T-helper 2 cell treated with Interferon-gamma antibody and Interleukin-4, amounts not matched to agents 5 μg/mL and 100 μg/mL, for 36 hours (primary cell): Measurements from ENCODE around the gene OR2A12.

Experiments
- DNase-seq: peaks from one replicate; pipeline ENCODE4 v3.0.0; 2021; ENCODE audit warnings: low spot score
- H3K27ac Mint-ChIP-seq: one replicate; pipeline ENCODE4 v1.8.0; 2021; ENCODE audit warnings: mild to moderate bottlenecking, mixed read lengths
- H3K27me3 Mint-ChIP-seq: one replicate; pipeline ENCODE4 v1.8.0; 2021; ENCODE audit warnings: low read depth, mixed read lengths
- H3K36me3 Mint-ChIP-seq: one replicate; pipeline ENCODE4 v1.8.0; 2021; ENCODE audit warnings: low read depth, mixed read lengths
- H3K4me1 Mint-ChIP-seq: one replicate; pipeline ENCODE4 v1.8.0; 2021; ENCODE audit warnings: low read depth, mixed read lengths
- H3K4me3 Mint-ChIP-seq: one replicate; pipeline ENCODE4 v1.8.0; 2022; ENCODE audit warnings: mild to moderate bottlenecking, moderate library complexity, mixed read lengths
- H3K9me3 Mint-ChIP-seq: one replicate; pipeline ENCODE4 v1.8.0; 2021; ENCODE audit warnings: mixed read lengths

OR2A12 gene

DNA sequence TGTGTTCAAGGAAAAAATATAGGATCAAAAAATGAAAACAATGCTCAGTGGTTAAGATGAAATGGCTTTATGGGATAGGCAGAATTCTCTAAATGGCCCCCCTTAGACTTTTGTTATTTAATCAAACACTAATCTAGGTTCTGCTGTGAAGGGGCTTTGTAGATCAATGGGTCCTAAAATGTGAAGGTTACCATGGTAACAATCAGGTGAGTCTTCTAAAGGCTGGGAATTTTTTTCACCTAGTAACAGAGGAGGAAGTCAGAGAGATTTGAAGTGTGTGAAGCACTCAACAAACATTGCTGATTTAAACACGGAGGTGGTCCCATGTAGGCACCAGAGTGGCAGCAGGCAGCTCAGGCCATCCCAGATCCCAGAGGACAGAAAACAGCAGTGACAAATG, 48.0 kb downstream of the OR2A12 start:
- no peaks in the 10 kb centered on the region for H3K9me3 Mint-ChIP-seq
- H3K4me1 Mint-ChIP-seq: no peaks in the 10 kb centered on the region
- no peak for DNase-seq
- H3K36me3 Mint-ChIP-seq: no peaks in the 10 kb centered on the region
- H3K4me3 Mint-ChIP-seq: no peak overlapping the region
- peaks cover 3% of the 10 kb centered on the region for H3K27me3 Mint-ChIP-seq
- H3K27ac Mint-ChIP-seq: no peak overlapping the region

DNA sequence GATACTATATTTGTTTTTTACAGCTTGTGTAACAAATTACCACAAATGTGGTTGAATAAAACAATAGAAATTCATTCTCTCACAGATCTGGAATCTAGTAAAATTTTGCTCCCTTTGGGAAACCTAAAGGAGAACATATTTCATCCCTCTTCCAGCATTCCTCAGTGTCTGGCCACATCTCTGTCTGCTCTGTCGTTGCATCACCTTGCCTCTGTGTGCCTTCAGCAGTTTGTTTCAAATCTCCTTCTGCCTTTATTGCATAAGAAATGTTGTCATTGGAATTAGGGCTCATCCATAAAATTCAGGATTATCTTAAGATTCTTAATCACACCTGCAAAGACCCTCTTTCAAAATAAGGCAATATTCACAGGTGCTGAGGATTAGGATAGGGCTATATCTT, 51.4 kb downstream of the OR2A12 start:
- peaks cover 3% of the 10 kb centered on the region for H3K27me3 Mint-ChIP-seq
- no peak overlapping the region for H3K27ac Mint-ChIP-seq
- no peak for DNase-seq
- no peaks in the 10 kb centered on the region for H3K4me1 Mint-ChIP-seq
- no peaks in the 10 kb centered on the region for H3K9me3 Mint-ChIP-seq
- H3K4me3 Mint-ChIP-seq: no peak overlapping the region
- no peaks in the 10 kb centered on the region for H3K36me3 Mint-ChIP-seq

DNA sequence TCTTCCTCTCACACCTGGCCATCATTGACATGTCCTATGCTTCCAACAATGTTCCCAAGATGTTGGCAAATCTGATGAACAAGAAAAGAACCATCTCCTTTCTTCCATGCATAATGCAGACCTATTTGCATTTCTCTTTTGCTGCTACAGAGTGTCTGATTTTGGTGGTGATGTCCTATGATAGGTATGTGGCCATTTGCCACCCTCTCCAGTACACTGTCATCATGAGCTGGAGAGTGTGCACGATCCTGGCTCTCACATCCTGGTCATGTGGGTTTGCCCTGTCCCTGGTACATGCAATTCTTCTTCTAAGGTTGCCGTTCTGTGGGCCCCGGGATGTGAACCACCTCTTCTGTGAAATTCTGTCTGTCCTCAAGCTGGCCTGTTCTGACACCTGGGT, 56.1 kb downstream of the OR2A12 start:
- no peaks in the 10 kb centered on the region for H3K4me1 Mint-ChIP-seq
- peaks cover 2% of the 10 kb centered on the region for H3K27me3 Mint-ChIP-seq
- peaks cover 6% of the 10 kb centered on the region for H3K9me3 Mint-ChIP-seq
- H3K27ac Mint-ChIP-seq: no peak overlapping the region
- no peak overlapping the region for H3K4me3 Mint-ChIP-seq
- no peak for DNase-seq
- no peaks in the 10 kb centered on the region for H3K36me3 Mint-ChIP-seq

DNA sequence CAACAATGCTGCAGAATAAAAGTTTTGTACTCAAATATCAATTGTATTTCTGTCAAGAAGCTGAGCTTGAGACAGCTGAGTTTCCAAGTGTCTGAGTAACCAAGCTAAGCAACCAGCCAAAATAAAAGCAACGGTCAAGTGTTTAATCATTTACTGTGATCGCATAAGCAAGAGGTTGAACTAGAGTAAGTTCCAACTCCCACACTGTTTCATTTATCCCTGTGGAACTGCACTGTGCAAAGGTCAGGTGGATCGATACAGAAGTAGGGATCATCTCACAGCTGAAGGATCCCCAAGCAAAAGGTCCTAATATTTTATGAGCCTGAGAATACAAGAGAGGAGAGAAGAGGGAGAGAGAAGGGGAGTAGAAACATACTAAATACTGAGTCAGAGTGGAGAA, 58.3 kb downstream of the OR2A12 start:
- H3K4me3 Mint-ChIP-seq: no peak overlapping the region
- no peaks in the 10 kb centered on the region for H3K4me1 Mint-ChIP-seq
- DNase-seq: no peak
- H3K9me3 Mint-ChIP-seq: peaks cover 24% of the 10 kb centered on the region
- no peaks in the 10 kb centered on the region for H3K36me3 Mint-ChIP-seq
- H3K27me3 Mint-ChIP-seq: no peaks in the 10 kb centered on the region
- H3K27ac Mint-ChIP-seq: no peak overlapping the region

DNA sequence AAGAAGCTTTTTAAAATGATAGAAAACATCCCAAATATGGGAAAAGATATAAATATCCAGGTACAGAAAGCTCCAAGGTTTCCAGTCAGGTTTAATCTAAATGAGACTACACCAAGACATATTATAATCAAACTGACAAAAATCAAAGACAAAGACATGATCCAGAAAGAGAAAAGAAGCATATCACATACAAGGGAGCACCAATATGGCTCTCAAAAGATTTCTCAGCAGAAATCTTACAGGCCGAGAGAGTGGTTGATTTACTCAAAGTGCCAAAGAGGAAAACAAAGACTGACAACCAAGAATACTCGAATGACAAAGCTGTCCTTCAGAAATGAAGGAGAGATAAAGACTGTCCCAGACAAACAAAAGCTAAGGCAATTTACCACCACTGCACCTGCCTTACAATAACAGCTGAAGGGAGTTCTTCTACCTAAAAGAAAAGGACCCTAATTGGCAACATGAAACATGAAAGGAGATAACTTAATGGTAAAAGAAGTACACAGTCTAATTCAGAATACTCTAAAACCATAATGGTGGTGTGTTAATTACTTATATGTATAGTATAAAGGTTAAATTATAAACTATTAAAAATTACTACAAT, 62.2 kb downstream of the OR2A12 start:
- H3K9me3 Mint-ChIP-seq: peaks cover 30% of the 10 kb centered on the region
- DNase-seq: no peak
- H3K4me3 Mint-ChIP-seq: no peak overlapping the region
- H3K27ac Mint-ChIP-seq: no peak overlapping the region
- no peaks in the 10 kb centered on the region for H3K27me3 Mint-ChIP-seq
- no peaks in the 10 kb centered on the region for H3K4me1 Mint-ChIP-seq
- H3K36me3 Mint-ChIP-seq: no peaks in the 10 kb centered on the region
